Mesenchymal stem cell (in vitro differentiated cells and primary cell): ENCODE measurements around the gene LRIG1.
A peak's percentile ranks its signal among the peaks of the same experiment; 100 is the strongest.

Source experiments
- DNase-seq: peaks from one replicate; pipeline ENCODE4 v3.0.0-alpha.2; 2013
- H2AFZ ChIP-seq: one replicate; pipeline ENCODE4 v1.6.1; 2013; ENCODE audit warnings: low read depth, mild to moderate bottlenecking, control low read depth, inconsistent platforms, low read length, moderate library complexity
- H2AK5ac ChIP-seq: 2 replicates; pipeline ENCODE4 v1.6.1; 2013; ENCODE audit warnings: low read length, moderate library complexity, mild to moderate bottlenecking, inconsistent platforms; ENCODE audit not compliant: severe bottlenecking
- H2BK120ac ChIP-seq: one replicate; pipeline ENCODE4 v1.6.1; 2013; ENCODE audit warnings: low read depth, mild to moderate bottlenecking, inconsistent platforms, low read length, moderate library complexity
- H2BK12ac ChIP-seq, 2 experiments: one replicate each; pipeline ENCODE4 v1.6.1; 2013; ENCODE audit warnings: inconsistent platforms in 2 of 2, low read length in 2 of 2, mild to moderate bottlenecking in 2 of 2, moderate library complexity in 2 of 2, control low read depth in 1 of 2
- H2BK15ac ChIP-seq: one replicate; pipeline ENCODE4 v1.6.1; 2013; ENCODE audit warnings: mild to moderate bottlenecking, low read depth, inconsistent platforms; ENCODE audit not compliant: poor library complexity, severe bottlenecking
- H2BK5ac ChIP-seq: 2 replicates; pipeline ENCODE4 v1.6.1; 2013; ENCODE audit warnings: low read depth, mild to moderate bottlenecking, low read length, control low read depth, inconsistent platforms; ENCODE audit not compliant: poor library complexity, severe bottlenecking
- H3K14ac ChIP-seq, 2 experiments: one replicate each; pipeline ENCODE4 v1.6.1; 2013; ENCODE audit warnings: inconsistent platforms in 2 of 2, low read length in 2 of 2, control low read depth in 1 of 2, mild to moderate bottlenecking in 1 of 2, moderate library complexity in 1 of 2
- H3K18ac ChIP-seq, 2 experiments: one replicate each; pipeline ENCODE4 v1.6.1; 2013; ENCODE audit warnings: inconsistent platforms in 2 of 2, low read length in 2 of 2, control low read depth in 1 of 2, low read depth in 1 of 2, mild to moderate bottlenecking in 1 of 2
- H3K23ac ChIP-seq, 2 experiments: one replicate each; pipeline ENCODE4 v1.6.1; 2013; ENCODE audit warnings: inconsistent platforms in 2 of 2, low read length in 2 of 2, mild to moderate bottlenecking in 2 of 2, moderate library complexity in 2 of 2, control low read depth in 1 of 2
- H3K27ac ChIP-seq: 2 replicates; pipeline ENCODE4 v1.5.1; 2013; ENCODE audit warnings: mild to moderate bottlenecking, moderate library complexity, low read length, control low read depth, inconsistent platforms; ENCODE audit not compliant: poor library complexity, severe bottlenecking
- H3K27me3 ChIP-seq, 2 experiments: 2 replicates each; pipeline versions ENCODE4 v1.6.1 to v1.7.0; 2013; ENCODE audit warnings: low read length in 2 of 2, mild to moderate bottlenecking in 2 of 2, moderate library complexity in 2 of 2, control low read depth in 1 of 2, inconsistent platforms in 1 of 2; ENCODE audit not compliant: control insufficient read depth in 1 of 2, insufficient read depth in 1 of 2
- H3K36me3 ChIP-seq, 2 experiments: 2 replicates each; pipeline versions ENCODE4 v1.6.1 to v1.7.0; 2013; ENCODE audit warnings: low read length in 2 of 2, control low read depth in 1 of 2, inconsistent platforms in 1 of 2, low read depth in 1 of 2, mild to moderate bottlenecking in 1 of 2; ENCODE audit not compliant: insufficient read depth in 2 of 2, control insufficient read depth in 1 of 2
- H3K4ac ChIP-seq, 2 experiments: one replicate each; pipeline ENCODE4 v1.6.1; 2013; ENCODE audit warnings: inconsistent platforms in 2 of 2, low read length in 2 of 2, mild to moderate bottlenecking in 2 of 2, moderate library complexity in 2 of 2, control low read depth in 1 of 2, low read depth in 1 of 2
- H3K4me1 ChIP-seq: 2 replicates; pipeline ENCODE4 v1.6.1; 2013; ENCODE audit warnings: low read depth, low read length, control low read depth; ENCODE audit not compliant: control insufficient read depth, insufficient read depth
- H3K4me2 ChIP-seq: 2 replicates; pipeline ENCODE4 v1.6.1; 2013; ENCODE audit warnings: low read length, mild to moderate bottlenecking, inconsistent platforms; ENCODE audit not compliant: poor library complexity, severe bottlenecking
- H3K4me3 ChIP-seq, 2 experiments: 2 replicates each; pipeline versions ENCODE4 v1.5.1 to v1.7.0; 2013; ENCODE audit warnings: low read length in 2 of 2, mild to moderate bottlenecking in 2 of 2, control low read depth in 1 of 2, low read depth in 1 of 2; ENCODE audit not compliant: insufficient read depth in 1 of 2
- H3K79me1 ChIP-seq: replicated peaks from 2 replicates; pipeline ENCODE4 v1.6.1; 2013; ENCODE audit warnings: mild to moderate bottlenecking, control low read depth, low read length, inconsistent platforms; ENCODE audit not compliant: poor library complexity, severe bottlenecking
- H3K9ac ChIP-seq: 2 replicates; pipeline ENCODE4 v1.7.0; 2013; ENCODE audit warnings: mild to moderate bottlenecking, low read length, moderate library complexity
- H3K9me3 ChIP-seq: 2 replicates; pipeline ENCODE4 v1.7.0; 2013; ENCODE audit warnings: mild to moderate bottlenecking, low read length; ENCODE audit not compliant: control insufficient read depth
- H4K8ac ChIP-seq: one replicate; pipeline ENCODE4 v1.6.1; 2013; ENCODE audit warnings: inconsistent platforms, mild to moderate bottlenecking, low read length, moderate library complexity
- H4K91ac ChIP-seq: one replicate; pipeline ENCODE4 v1.6.1; 2013; ENCODE audit warnings: mild to moderate bottlenecking, low read length, inconsistent platforms
- WGBS: methylation state at CpG from one replicate; pipeline ENCODE4 v1.1.7; 2013; ENCODE audit warnings: mixed read lengths; 5-methylcytosine and 5-hydroxymethylcytosine counted together

The LRIG1 gene

GRCh38 chr3:66492071-66492470, 8.8 kb downstream of the LRIG1 start:
- peaks cover 9% of the 10 kb centered on the region for H3K4me1 ChIP-seq
- DNase-seq, result no peak
- H3K4me3 ChIP-seq, result no peak overlapping the region
- H4K8ac ChIP-seq, result no peak overlapping the region
- no peaks in the 10 kb centered on the region for H3K36me3 ChIP-seq
- H3K23ac ChIP-seq, result no peak overlapping the region
- H4K91ac ChIP-seq, result no peak overlapping the region
- no peak overlapping the region for H2AK5ac ChIP-seq
- H3K9ac ChIP-seq, result no peak overlapping the region
- no peak overlapping the region for H3K4ac ChIP-seq
- H2BK5ac ChIP-seq, result no peak overlapping the region
- no peak overlapping the region for H3K4me2 ChIP-seq
- no peak overlapping the region for H2BK120ac ChIP-seq
- H3K9me3 ChIP-seq, result no peaks in the 10 kb centered on the region
- peaks cover 3% of the 10 kb centered on the region for H3K79me1 ChIP-seq
- 90% methylated on average over 1 of the region's 3 CpGs for WGBS
- no peak overlapping the region for H3K14ac ChIP-seq
- H3K18ac ChIP-seq, result no peak overlapping the region
- H2BK15ac ChIP-seq, result no peak overlapping the region
- no peak overlapping the region for H3K27ac ChIP-seq
- no peak overlapping the region for H2BK12ac ChIP-seq
- H2AFZ ChIP-seq, result no peak overlapping the region
- no peaks in the 10 kb centered on the region for H3K27me3 ChIP-seq

GRCh38 chr3:66490984-66491383, 9.8 kb downstream of the LRIG1 start:
- Histone ChIP-seq H2AK5ac (no peak overlapping the region), H3K4me1 (peaks cover 11% of the 10 kb centered on the region), H3K36me3 (no peaks in the 10 kb centered on the region), H3K9ac (no peak overlapping the region), H2BK12ac (no peak overlapping the region), H2BK5ac (no peak overlapping the region), H3K4me3 (no peak overlapping the region), H2BK15ac (no peak overlapping the region), H4K91ac (no peak overlapping the region), H3K27me3 (no peaks in the 10 kb centered on the region), H3K9me3 (no peaks in the 10 kb centered on the region), H3K4me2 (no peak overlapping the region), H4K8ac (no peak overlapping the region), H3K18ac (no peak overlapping the region), H3K4ac (no peak overlapping the region), H2BK120ac (no peak overlapping the region), H3K27ac (no peak overlapping the region), H3K79me1 (peaks cover 3% of the 10 kb centered on the region), H3K23ac (no peak overlapping the region), H3K14ac (no peak overlapping the region), H2AFZ (no peak overlapping the region)
- peak; percentile 71 for DNase-seq
- no CpG with 5 or more reads among the region's 1 CpG for WGBS

- peaks cover 11% of the 10 kb centered on the region for H3K4me1 ChIP-seq
- no peaks in the 10 kb centered on the region for H3K36me3 ChIP-seq
- no peaks in the 10 kb centered on the region for H3K9me3 ChIP-seq
- peaks cover 3% of the 10 kb centered on the region for H3K79me1 ChIP-seq
- H3K4me2 ChIP-seq, result no peak overlapping the region
- H3K23ac ChIP-seq, result no peak overlapping the region
- DNase-seq, result peak; percentile 75
- no peak overlapping the region for H2BK120ac ChIP-seq
- no peak overlapping the region for H4K91ac ChIP-seq
- H4K8ac ChIP-seq, result no peak overlapping the region
- H3K27ac ChIP-seq, result no peak overlapping the region
- no peak overlapping the region for H2BK5ac ChIP-seq
- WGBS, result 8% methylated on average over 4 of the region's 4 CpGs
- H3K4me3 ChIP-seq, result no peak overlapping the region
- no peak overlapping the region for H3K14ac ChIP-seq
- no peak overlapping the region for H2BK15ac ChIP-seq
- no peak overlapping the region for H2AFZ ChIP-seq
- H3K27me3 ChIP-seq, result no peaks in the 10 kb centered on the region
- H3K18ac ChIP-seq, result no peak overlapping the region
- no peak overlapping the region for H3K4ac ChIP-seq
- H2AK5ac ChIP-seq, result no peak overlapping the region
- H3K9ac ChIP-seq, result no peak overlapping the region
- no peak overlapping the region for H2BK12ac ChIP-seq
These were observed 10.6 kb downstream of the LRIG1 start for GRCh38 chr3:66490214-66490613.

- Histone ChIP-seq H3K4me1 (peaks cover 14% of the 10 kb centered on the region), H3K27me3 (no peaks in the 10 kb centered on the region), H3K18ac (peak overlapping the region; percentile 61 to 77), H4K91ac (peak overlapping the region; percentile 92), H2BK5ac (no peak overlapping the region), H3K9me3 (no peaks in the 10 kb centered on the region), H3K4me3 (no peak overlapping the region), H3K23ac (no peak overlapping the region), H3K36me3 (no peaks in the 10 kb centered on the region), H2BK15ac (no peak overlapping the region), H3K79me1 (peaks cover 3% of the 10 kb centered on the region), H3K14ac (no peak overlapping the region), H3K4ac (peak overlapping the region in 1 of 2 experiments; percentile 81), H2BK12ac (peak overlapping the region; percentile 56 to 99), H2BK120ac (peak overlapping the region; percentile 54), H4K8ac (no peak overlapping the region), H2AFZ (no peak overlapping the region), H3K27ac (no peak overlapping the region), H2AK5ac (no peak overlapping the region), H3K9ac (no peak overlapping the region), H3K4me2 (no peak overlapping the region)
- no peak for DNase-seq
- 72% methylated on average over 3 of the region's 4 CpGs for WGBS
These were observed 11.2 kb downstream of the LRIG1 start for GRCh38 chr3:66489581-66489980.
